Measurements from ENCODE around the gene DNAH3.

GRCh38 chr16:21145738-21146137, 4.9 kb downstream of the DNAH3 start:
- TF ChIP-seq GATA1 (IDR thresholded peaks at IDR 0.05; ENCODE audit: low read depth, low read length) (no peak), POLR2A (IDR thresholded peaks at IDR 0.05; ENCODE audit: low read length) (no peak)

All from erythroblast (primary cell).